ENCODE data around the gene HMGXB3.
"Not testable (repeated sequence)": the region's sequence is repeated elsewhere in the genome, so short reads cannot be mapped to it uniquely, and the experiment has no call there.

The HMGXB3 gene

GRCh38 chr5:150036513-150036912, 36.0 kb downstream of the HMGXB3 start:
- H3K4me3 ChIP-seq: no peak overlapping the region
- peaks cover 0 to 54% (median 9%) of the 10 kb centered on the region in 11 experiments; a peak in 12 of 22 replicates for H4K20me1 ChIP-seq
- peaks cover 19 to 35% (median 27%) of the 10 kb centered on the region in 10 experiments for H3K4me1 ChIP-seq
- H3K4me2 ChIP-seq: no peak overlapping the region
- H3K9ac ChIP-seq: no peak overlapping the region
- no peak for TF ChIP-seq Cebpa-rat (IDR thresholded peaks at IDR 0.05)
- no peak overlapping the region for H3K27ac ChIP-seq
- peaks cover 97 to 100% (median 99%) of the 10 kb centered on the region in 11 experiments for H3K36me3 ChIP-seq
- H3K27me3 ChIP-seq: no peaks in the 10 kb centered on the region
- H3K9me3 ChIP-seq (replicated peaks in 1 of 11): no peaks in the 10 kb centered on the region

- H3K9ac ChIP-seq: no peak overlapping the region
- peak overlapping the region in 4 of 11 experiments; percentile 6 to 38 (median 26); a peak in 5 of 22 replicates for H3K4me2 ChIP-seq
These were observed 38.0 kb downstream of the HMGXB3 start for GRCh38 chr5:150038547-150038946.

GRCh38 chr5:150042459-150042858, 41.9 kb downstream of the HMGXB3 start:
- H4K20me1 ChIP-seq: peaks cover 0 to 47% (median 18%) of the 10 kb centered on the region in 11 experiments; a peak in 13 of 22 replicates
- no peaks in the 10 kb centered on the region for H3K27me3 ChIP-seq
- H3K36me3 ChIP-seq: peaks cover 95 to 100% (median 98%) of the 10 kb centered on the region in 11 experiments
- peak overlapping the region in 1 of 11 experiments; percentile 32; a peak in 1 of 22 replicates for H3K9ac ChIP-seq
- no peak overlapping the region for H3K27ac ChIP-seq
- no peaks in the 10 kb centered on the region for H3K9me3 ChIP-seq (replicated peaks in 1 of 11)
- H3K4me3 ChIP-seq: no peak overlapping the region
- no peak for TF ChIP-seq Cebpa-rat (IDR thresholded peaks at IDR 0.05)
- peak overlapping the region in 2 of 11 experiments; percentile 26 to 65; a peak in 3 of 22 replicates for H3K4me2 ChIP-seq
- H3K4me1 ChIP-seq: peaks cover 17 to 41% (median 29%) of the 10 kb centered on the region in 10 experiments

More at GRCh38 chr5:150038547-150038946, 38.0 kb downstream of the HMGXB3 start:
- Histone ChIP-seq H3K4me1 (peaks cover 25 to 45% (median 35%) of the 10 kb centered on the region in 10 experiments), H4K20me1 (peaks cover 0 to 56% (median 13%) of the 10 kb centered on the region in 11 experiments; a peak in 13 of 22 replicates), H3K4me3 (no peak overlapping the region), H3K9me3 (replicated peaks in 1 of 11) (no peaks in the 10 kb centered on the region), H3K27ac (no peak overlapping the region), H3K36me3 (peaks cover 97 to 100% (median 99%) of the 10 kb centered on the region in 11 experiments), H3K27me3 (no peaks in the 10 kb centered on the region)
- no peak for TF ChIP-seq Cebpa-rat (IDR thresholded peaks at IDR 0.05)

- Histone ChIP-seq H3K27ac (peak overlapping the region in 8 of 11 experiments; percentile 1 to 47 (median 32); a peak in 12 of 22 replicates), H3K9ac (peak overlapping the region in 5 of 11 experiments; percentile 3 to 27 (median 16); a peak in 6 of 22 replicates)
These were observed 43.3 kb downstream of the HMGXB3 start for GRCh38 chr5:150043657-150044328.

GRCh38 chr5:150044329-150044681, 43.8 kb downstream of the HMGXB3 start:
- no peak for TF ChIP-seq Cebpa-rat (IDR thresholded peaks at IDR 0.05)
- peaks cover 96 to 100% (median 98%) of the 10 kb centered on the region in 11 experiments for H3K36me3 ChIP-seq
- H3K27ac ChIP-seq: peak overlapping the region in 8 of 11 experiments; percentile 1 to 47 (median 32); a peak in 10 of 22 replicates
- H3K9me3 ChIP-seq (replicated peaks in 1 of 11): no peaks in the 10 kb centered on the region
- H4K20me1 ChIP-seq: peaks cover 0 to 59% (median 28%) of the 10 kb centered on the region in 11 experiments; a peak in 13 of 22 replicates
- H3K4me2 ChIP-seq: peak overlapping the region; percentile 24 to 76 (median 64); a peak in 20 of 22 replicates
- no peak overlapping the region for H3K4me3 ChIP-seq
- peaks cover 14 to 52% (median 20%) of the 10 kb centered on the region in 10 experiments for H3K4me1 ChIP-seq
- H3K27me3 ChIP-seq: no peaks in the 10 kb centered on the region
- H3K9ac ChIP-seq: peak overlapping the region in 5 of 11 experiments; percentile 3 to 27 (median 16); a peak in 3 of 22 replicates

More at GRCh38 chr5:150043657-150044328, 43.3 kb downstream of the HMGXB3 start:
- Histone ChIP-seq H3K9me3 (replicated peaks in 1 of 11) (no peaks in the 10 kb centered on the region), H3K4me1 (peaks cover 15 to 47% (median 21%) of the 10 kb centered on the region in 10 experiments), H3K4me2 (peak overlapping the region; percentile 24 to 76 (median 64)), H3K27me3 (no peaks in the 10 kb centered on the region), H3K4me3 (no peak overlapping the region), H3K36me3 (peaks cover 95 to 100% (median 98%) of the 10 kb centered on the region in 11 experiments), H4K20me1 (peaks cover 0 to 54% (median 26%) of the 10 kb centered on the region in 11 experiments; a peak in 13 of 22 replicates)
- no peak for TF ChIP-seq Cebpa-rat (IDR thresholded peaks at IDR 0.05)

GRCh38 chr5:150044712-150045111, 44.2 kb downstream of the HMGXB3 start:
- Histone ChIP-seq H4K20me1 (peaks cover 0 to 60% (median 32%) of the 10 kb centered on the region in 11 experiments; a peak in 13 of 22 replicates), H3K4me1 (peaks cover 14 to 56% (median 21%) of the 10 kb centered on the region in 10 experiments), H3K4me2 (peak overlapping the region in 5 of 11 experiments; percentile 65 to 76 (median 72); a peak in 9 of 22 replicates), H3K27me3 (no peaks in the 10 kb centered on the region), H3K36me3 (peaks cover 97 to 100% (median 99%) of the 10 kb centered on the region in 11 experiments), H3K4me3 (no peak overlapping the region), H3K27ac (peak overlapping the region in 2 of 11 experiments; percentile 30 to 33; a peak in 3 of 22 replicates), H3K9me3 (replicated peaks in 1 of 11) (no peaks in the 10 kb centered on the region), H3K9ac (0 out of 22 replicates have a peak overlapping the region, but pooled peaks of 1 of the 11 experiments have one; percentile 16)
- TF ChIP-seq Cebpa-rat (IDR thresholded peaks at IDR 0.05): no peak

- H3K4me2 ChIP-seq: no peak overlapping the region
- TF ChIP-seq Cebpa-rat (IDR thresholded peaks at IDR 0.05): no peak
- peaks cover 97 to 100% (median 99%) of the 10 kb centered on the region in 11 experiments for H3K36me3 ChIP-seq
These were observed 45.0 kb downstream of the HMGXB3 start for GRCh38 chr5:150045549-150045948.

GRCh38 chr5:150046031-150046430, 45.5 kb downstream of the HMGXB3 start:
- Histone ChIP-seq H3K27me3 (no peaks in the 10 kb centered on the region), H3K9ac (no peak overlapping the region), H3K36me3 (peaks cover 97 to 100% (median 98%) of the 10 kb centered on the region in 11 experiments), H3K27ac (no peak overlapping the region), H3K4me2 (no peak overlapping the region), H3K4me3 (no peak overlapping the region), H4K20me1 (peaks cover 0 to 67% (median 39%) of the 10 kb centered on the region in 11 experiments; a peak in 13 of 22 replicates), H3K4me1 (peaks cover 19 to 67% (median 33%) of the 10 kb centered on the region in 10 experiments), H3K9me3 (replicated peaks in 1 of 11) (no peaks in the 10 kb centered on the region)
- no peak for TF ChIP-seq Cebpa-rat (IDR thresholded peaks at IDR 0.05)

More at GRCh38 chr5:150045549-150045948, 45.0 kb downstream of the HMGXB3 start:
- no peak overlapping the region for H3K9ac ChIP-seq
- no peaks in the 10 kb centered on the region for H3K9me3 ChIP-seq (replicated peaks in 1 of 11)
- no peak overlapping the region for H3K4me3 ChIP-seq
- peaks cover 14 to 64% (median 28%) of the 10 kb centered on the region in 10 experiments for H3K4me1 ChIP-seq
- peaks cover 0 to 65% (median 39%) of the 10 kb centered on the region in 11 experiments; a peak in 13 of 22 replicates for H4K20me1 ChIP-seq
- H3K27me3 ChIP-seq: no peaks in the 10 kb centered on the region
- H3K27ac ChIP-seq: no peak overlapping the region

- Histone ChIP-seq H3K4me1 (peaks cover 22 to 72% (median 56%) of the 10 kb centered on the region in 10 experiments), H3K9ac (peak overlapping the region in 5 of 11 experiments; percentile 25 to 35 (median 33); a peak in 5 of 22 replicates), H3K4me2 (peak overlapping the region in 8 of 11 experiments; percentile 11 to 90 (median 81); a peak in 16 of 22 replicates), H4K20me1 (peaks cover 0 to 86% (median 36%) of the 10 kb centered on the region in 11 experiments; a peak in 14 of 22 replicates), H3K36me3 (peaks cover 97 to 100% (median 99%) of the 10 kb centered on the region in 11 experiments), H3K27ac (peak overlapping the region in 10 of 11 experiments; percentile 1 to 82 (median 71); a peak in 16 of 22 replicates)
- not testable (repeated sequence) for H3K9me3 ChIP-seq (replicated peaks in 1 of 11); H3K27me3 ChIP-seq; H3K4me3 ChIP-seq
These were observed 49.8 kb downstream of the HMGXB3 start for GRCh38 chr5:150050172-150050811.

All from BLaER1 treated with 17β-estradiol and CSF1 and Interleukin-3, amounts not matched to agents 10 nM and 100 nM (cell line).